Neural cell (in vitro differentiated cells): ENCODE measurements around the gene COL4A1. TPM values are rescaled to one million over a fixed set of nuclear protein-coding genes. Genes with fewer than 3 reads are reported as not detected.

Experiments used
- H2AFZ ChIP-seq: fragments of 200-600, 300-800 bp; sonication (generic), shearing (Covaris generic); 2 replicates; pipeline ENCODE4 v1.6.0; 2014; ENCODE audit warnings: low read depth, mild to moderate bottlenecking, antibody characterized with exemption, low read length, moderate library complexity
- H3F3A ChIP-seq: fragments of 200-600 bp; shearing (Covaris generic); 2 replicates; pipeline ENCODE4 v1.6.1; 2016; ENCODE audit warnings: mild to moderate bottlenecking, moderate library complexity, mixed read lengths, antibody characterized with exemption, low read length; ENCODE audit not compliant: insufficient read depth, poor library complexity, severe bottlenecking
- H3K27ac ChIP-seq: fragments of 200-600, 300-800 bp; sonication (generic), shearing (Covaris generic); 2 replicates; pipeline ENCODE4 v1.5.1; 2014; ENCODE audit warnings: mild to moderate bottlenecking, low read length, moderate library complexity
- H3K27me3 ChIP-seq: fragments of 300-800, 200-600 bp; sonication (generic), shearing (Covaris generic); 2 replicates; pipeline ENCODE4 v1.6.0; 2014; ENCODE audit warnings: mild to moderate bottlenecking, low read depth, low read length, moderate library complexity; ENCODE audit not compliant: insufficient read depth
- H3K36me3 ChIP-seq: fragments of 300-800, 200-600 bp; sonication (generic), shearing (Covaris generic); 2 replicates; pipeline ENCODE4 v1.5.1; 2014; ENCODE audit warnings: mild to moderate bottlenecking, antibody characterized with exemption, low read length, moderate library complexity; ENCODE audit not compliant: insufficient read depth
- H3K4me2 ChIP-seq: fragments of 300-800, 200-600 bp; sonication (generic), shearing (Covaris generic); 2 replicates; pipeline ENCODE4 v1.6.0; 2014; ENCODE audit warnings: mild to moderate bottlenecking, low read length
- H3K4me3 ChIP-seq: fragments of 300-800, 200-600 bp; sonication (generic), shearing (Covaris generic); 2 replicates; pipeline ENCODE4 v1.5.1; 2014; ENCODE audit warnings: mild to moderate bottlenecking, low read length, moderate library complexity
- H3K79me2 ChIP-seq: fragments of 200-600 bp; shearing (Covaris generic); replicated peaks from 2 replicates; pipeline ENCODE4 v1.6.0; 2014; ENCODE audit warnings: mild to moderate bottlenecking, low read length, moderate library complexity; ENCODE audit not compliant: insufficient read depth
- H3K9ac ChIP-seq: fragments of 300-800, 200-600 bp; sonication (generic), shearing (Covaris generic); 2 replicates; pipeline ENCODE4 v1.6.1; 2016; ENCODE audit warnings: mild to moderate bottlenecking, low read length, mixed read lengths
- H3K9me2 ChIP-seq: fragments of 200-600 bp; shearing (Covaris generic); 2 replicates; pipeline ENCODE4 v1.6.1; 2016; ENCODE audit warnings: mild to moderate bottlenecking, low read length, mixed read lengths; ENCODE audit not compliant: insufficient read depth
- H3K9me3 ChIP-seq: fragments of 200-600, 300-800 bp; sonication (generic), shearing (Covaris generic); 2 replicates; pipeline ENCODE4 v1.6.1; 2016; ENCODE audit warnings: mild to moderate bottlenecking, mixed run types, low read length, moderate library complexity, mixed read lengths
- H4K20me1 ChIP-seq: fragments of 200-600 bp; shearing (Covaris generic); 2 replicates; pipeline ENCODE4 v1.6.1; 2016; ENCODE audit warnings: mild to moderate bottlenecking, mixed run types; ENCODE audit not compliant: insufficient read depth
- EP300 ChIP-seq: fragments of 450-650 bp; conservative IDR thresholded peaks from 2 replicates; pipeline ENCODE4 v1.6.1; 2014; ENCODE audit warnings: antibody characterized with exemption, mild to moderate bottlenecking, moderate library complexity; ENCODE audit not compliant: poor library complexity, severe bottlenecking
- EZH2 ChIP-seq: fragments of 200-600, 300-800 bp; shearing (Covaris generic), sonication (generic); IDR thresholded peaks from 2 replicates; pipeline ENCODE4 v1.6.1; 2014; ENCODE audit warnings: antibody characterized with exemption, low read length, borderline replicate concordance, mild to moderate bottlenecking; ENCODE audit not compliant: insufficient read depth, poor library complexity, severe bottlenecking
- MXI1 ChIP-seq: fragments of 450-650 bp; conservative IDR thresholded peaks from 2 replicates; pipeline ENCODE4 v1.6.1; 2014; ENCODE audit warnings: antibody characterized with exemption, mild to moderate bottlenecking; ENCODE audit not compliant: poor library complexity, severe bottlenecking
- POLR2AphosphoS5 ChIP-seq: IDR thresholded peaks from 2 replicates; pipeline ENCODE4 v1.6.1; 2012
- SMC3 ChIP-seq: fragments of 450-650 bp; conservative IDR thresholded peaks from 2 replicates; pipeline ENCODE4 v1.6.1; 2014; ENCODE audit warnings: antibody characterized with exemption, mild to moderate bottlenecking, moderate library complexity; ENCODE audit not compliant: poor library complexity
- TAF1 ChIP-seq: IDR thresholded peaks from 2 replicates; pipeline ENCODE4 v1.6.1; 2012; ENCODE audit warnings: low read depth
- polyA plus RNA-seq: library from polyadenylated mRNA; depleted of rRNA; stranded (reverse); fragments of >200 nt; gene quantifications from 2 replicates; pipeline ENCODE4 v1.2.3, GENCODE V29; 2014
- TF ChIP-seq, protein P1 (sequence below): IDR thresholded peaks from 2 replicates; pipeline ENCODE4 v1.6.1; 2012; ENCODE audit warnings: borderline replicate concordance
- TF ChIP-seq, protein P2 (sequence below): fragments of 450-650 bp; IDR thresholded peaks from 2 replicates; pipeline ENCODE4 v1.5.1; 2014; ENCODE audit warnings: antibody characterized with exemption, mild to moderate bottlenecking, moderate library complexity; ENCODE audit not compliant: poor library complexity, severe bottlenecking

The COL4A1 gene
- polyA plus RNA-seq, 1 donor from 2014 or later, result 13.1 TPM

DNA sequence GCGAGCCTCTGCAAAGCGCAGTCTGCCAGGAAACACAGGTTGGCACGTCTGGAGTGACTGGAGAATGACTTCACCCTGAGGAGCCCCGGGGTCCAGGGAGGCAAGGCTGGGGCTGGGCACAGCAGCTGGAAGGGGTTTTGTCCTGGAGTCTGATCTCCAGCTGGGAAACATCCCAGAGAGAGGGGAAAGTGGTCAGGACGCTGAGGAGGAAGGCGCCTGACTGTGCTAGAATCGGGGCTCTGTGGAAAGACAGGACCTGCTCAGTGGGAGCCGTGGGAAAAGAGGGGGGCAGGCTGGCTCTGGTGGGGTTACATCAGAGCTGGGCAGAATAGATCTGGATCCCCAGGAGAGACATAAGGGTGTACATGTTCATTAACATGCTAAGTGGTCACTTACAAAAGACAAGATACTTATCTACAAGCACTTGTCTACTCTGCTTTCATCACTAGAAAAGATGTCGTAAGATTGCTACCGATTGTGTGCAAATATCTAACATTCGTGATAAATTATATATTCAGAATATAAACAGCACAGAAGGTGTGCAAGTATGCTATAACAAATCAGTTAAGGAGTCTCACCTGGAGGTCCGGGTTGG lies 106.6 kb downstream of the COL4A1 start:
- Histone ChIP-seq H3K9ac (no peak overlapping the region), H3F3A (no peaks in the 10 kb centered on the region), H2AFZ (no peak overlapping the region), H3K9me2 (no peaks in the 10 kb centered on the region), H3K27ac (no peak overlapping the region), H4K20me1 (no peaks in the 10 kb centered on the region), H3K4me3 (no peak overlapping the region), H3K9me3 (no peaks in the 10 kb centered on the region), H3K27me3 (no peaks in the 10 kb centered on the region), H3K79me2 (no peaks in the 10 kb centered on the region), H3K4me2 (no peak overlapping the region), H3K36me3 (no peaks in the 10 kb centered on the region)
- TF ChIP-seq POLR2AphosphoS5 (no peak), EZH2 (no peak), EP300 (no peak)

DNA sequence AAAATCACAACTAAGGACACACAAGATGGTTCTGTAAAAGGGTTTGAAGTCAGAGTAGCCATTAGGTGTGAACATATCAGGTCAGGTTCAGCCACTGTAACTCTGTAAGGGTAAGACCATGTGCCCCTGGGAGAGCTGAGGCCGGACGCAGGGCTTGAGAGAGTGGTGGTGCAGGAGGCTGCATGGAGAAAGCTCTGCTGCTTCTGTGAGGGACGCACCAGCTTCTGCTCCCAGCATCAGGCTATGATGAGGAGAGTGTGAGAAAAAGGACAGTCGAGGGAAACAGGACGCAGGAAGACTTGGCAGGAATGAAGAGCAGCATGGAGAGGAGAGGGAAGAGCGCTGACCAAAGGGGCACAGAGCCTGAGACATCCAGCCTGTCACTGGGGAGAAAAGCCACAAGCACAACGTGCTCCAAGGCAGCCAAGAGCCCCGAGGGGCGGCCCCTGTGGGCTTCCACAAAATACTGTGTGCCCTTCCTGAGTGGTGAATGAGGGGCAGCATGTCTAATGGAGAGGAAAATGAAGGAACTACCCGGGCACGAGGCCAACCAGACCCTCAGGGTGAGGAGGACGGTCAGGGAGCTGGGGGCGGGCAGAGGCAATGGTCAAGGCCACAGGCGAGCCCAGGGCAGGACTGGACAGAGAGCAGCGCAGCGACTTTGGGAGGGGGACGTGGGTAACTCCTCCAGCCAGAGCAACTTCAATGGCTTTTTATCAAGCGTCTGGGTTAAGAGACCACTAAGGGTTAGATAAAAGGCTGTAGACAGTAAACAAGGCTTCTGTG lies 107.7 kb downstream of the COL4A1 start:
- H4K20me1 ChIP-seq, result no peaks in the 10 kb centered on the region

More for the DNA sequence above, 107.7 kb downstream of the COL4A1 start:
- H3K4me2 ChIP-seq, result no peak overlapping the region
- H3K36me3 ChIP-seq, result no peaks in the 10 kb centered on the region
- no peak overlapping the region for H3K4me3 ChIP-seq
- H2AFZ ChIP-seq, result no peak overlapping the region
- H3K9me3 ChIP-seq, result no peaks in the 10 kb centered on the region
- H3F3A ChIP-seq, result no peaks in the 10 kb centered on the region
- TF ChIP-seq SMC3, result no peak
- TF ChIP-seq, protein P1, sequence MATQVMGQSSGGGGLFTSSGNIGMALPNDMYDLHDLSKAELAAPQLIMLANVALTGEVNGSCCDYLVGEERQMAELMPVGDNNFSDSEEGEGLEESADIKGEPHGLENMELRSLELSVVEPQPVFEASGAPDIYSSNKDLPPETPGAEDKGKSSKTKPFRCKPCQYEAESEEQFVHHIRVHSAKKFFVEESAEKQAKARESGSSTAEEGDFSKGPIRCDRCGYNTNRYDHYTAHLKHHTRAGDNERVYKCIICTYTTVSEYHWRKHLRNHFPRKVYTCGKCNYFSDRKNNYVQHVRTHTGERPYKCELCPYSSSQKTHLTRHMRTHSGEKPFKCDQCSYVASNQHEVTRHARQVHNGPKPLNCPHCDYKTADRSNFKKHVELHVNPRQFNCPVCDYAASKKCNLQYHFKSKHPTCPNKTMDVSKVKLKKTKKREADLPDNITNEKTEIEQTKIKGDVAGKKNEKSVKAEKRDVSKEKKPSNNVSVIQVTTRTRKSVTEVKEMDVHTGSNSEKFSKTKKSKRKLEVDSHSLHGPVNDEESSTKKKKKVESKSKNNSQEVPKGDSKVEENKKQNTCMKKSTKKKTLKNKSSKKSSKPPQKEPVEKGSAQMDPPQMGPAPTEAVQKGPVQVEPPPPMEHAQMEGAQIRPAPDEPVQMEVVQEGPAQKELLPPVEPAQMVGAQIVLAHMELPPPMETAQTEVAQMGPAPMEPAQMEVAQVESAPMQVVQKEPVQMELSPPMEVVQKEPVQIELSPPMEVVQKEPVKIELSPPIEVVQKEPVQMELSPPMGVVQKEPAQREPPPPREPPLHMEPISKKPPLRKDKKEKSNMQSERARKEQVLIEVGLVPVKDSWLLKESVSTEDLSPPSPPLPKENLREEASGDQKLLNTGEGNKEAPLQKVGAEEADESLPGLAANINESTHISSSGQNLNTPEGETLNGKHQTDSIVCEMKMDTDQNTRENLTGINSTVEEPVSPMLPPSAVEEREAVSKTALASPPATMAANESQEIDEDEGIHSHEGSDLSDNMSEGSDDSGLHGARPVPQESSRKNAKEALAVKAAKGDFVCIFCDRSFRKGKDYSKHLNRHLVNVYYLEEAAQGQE, result no peak
- no peak for TF ChIP-seq EZH2
- TF ChIP-seq MXI1, result no peak
- no peak for TF ChIP-seq TAF1
- no peak for TF ChIP-seq POLR2AphosphoS5
- TF ChIP-seq, protein P2, sequence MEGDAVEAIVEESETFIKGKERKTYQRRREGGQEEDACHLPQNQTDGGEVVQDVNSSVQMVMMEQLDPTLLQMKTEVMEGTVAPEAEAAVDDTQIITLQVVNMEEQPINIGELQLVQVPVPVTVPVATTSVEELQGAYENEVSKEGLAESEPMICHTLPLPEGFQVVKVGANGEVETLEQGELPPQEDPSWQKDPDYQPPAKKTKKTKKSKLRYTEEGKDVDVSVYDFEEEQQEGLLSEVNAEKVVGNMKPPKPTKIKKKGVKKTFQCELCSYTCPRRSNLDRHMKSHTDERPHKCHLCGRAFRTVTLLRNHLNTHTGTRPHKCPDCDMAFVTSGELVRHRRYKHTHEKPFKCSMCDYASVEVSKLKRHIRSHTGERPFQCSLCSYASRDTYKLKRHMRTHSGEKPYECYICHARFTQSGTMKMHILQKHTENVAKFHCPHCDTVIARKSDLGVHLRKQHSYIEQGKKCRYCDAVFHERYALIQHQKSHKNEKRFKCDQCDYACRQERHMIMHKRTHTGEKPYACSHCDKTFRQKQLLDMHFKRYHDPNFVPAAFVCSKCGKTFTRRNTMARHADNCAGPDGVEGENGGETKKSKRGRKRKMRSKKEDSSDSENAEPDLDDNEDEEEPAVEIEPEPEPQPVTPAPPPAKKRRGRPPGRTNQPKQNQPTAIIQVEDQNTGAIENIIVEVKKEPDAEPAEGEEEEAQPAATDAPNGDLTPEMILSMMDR, result no peak
- H3K27ac ChIP-seq, result no peak overlapping the region
- H3K79me2 ChIP-seq, result no peaks in the 10 kb centered on the region
- H3K9ac ChIP-seq, result no peak overlapping the region
- no peaks in the 10 kb centered on the region for H3K27me3 ChIP-seq
- no peaks in the 10 kb centered on the region for H3K9me2 ChIP-seq
